Measurements from ENCODE around the gene MEGF6. TPM values are rescaled to one million over a fixed set of nuclear protein-coding genes. Genes with fewer than 3 reads are reported as not detected.

Gene MEGF6
- total RNA-seq, 4 donors from 2014 or later: 4.1 to 27.1 (median 11.4) TPM

GRCh38 chr1:3547055-3548005 is 64.0 kb downstream of the MEGF6 start:
- H3K36me3 ChIP-seq: no peaks in the 10 kb centered on the region
- intact Hi-C loops (cut with DNase I; ENCODE audit: low total_unique reads): no loop called here
- WGBS, 2 donors (ENCODE audit: low coverage in 1 of 2): 56% methylated on average over 23 of the region's 38 CpGs; no CpG with 5 or more reads in 1 of the 2 donors
- no peak for DNase-seq
- in situ Hi-C loops (cut with MboI; ENCODE audit: low pct_ligation_motif_present in 1 of 4, low pct_unique_long_range_greater_than_20kb in 1 of 4, low sequenced_read_pairs in 3 of 4): no loop called here
- no peaks in the 10 kb centered on the region for H3K9me3 ChIP-seq
- no peaks in the 10 kb centered on the region for H3K27me3 ChIP-seq
- H3K4me1 ChIP-seq: peaks cover 0 to 17% (median 0%) of the 10 kb centered on the region in 4 donors
- TF ChIP-seq CTCF (IDR thresholded peaks at IDR 0.05): no peak
- no peak for TF ChIP-seq POLR2A (IDR thresholded peaks at IDR 0.05)
- no peak for TF ChIP-seq EP300 (IDR thresholded peaks at IDR 0.05; ENCODE audit: low read depth)
- TF ChIP-seq POLR2AphosphoS5 (IDR thresholded peaks at IDR 0.05): no peak
- no peak overlapping the region for H3K4me3 ChIP-seq
- no peak overlapping the region for H3K27ac ChIP-seq

GRCh38 chr1:3546048-3546384 is 65.3 kb downstream of the MEGF6 start:
- Histone ChIP-seq H3K9me3 (no peaks in the 10 kb centered on the region), H3K4me1 (peaks cover 0 to 17% (median 0%) of the 10 kb centered on the region in 4 donors), H3K36me3 (no peaks in the 10 kb centered on the region), H3K27ac (no peak overlapping the region), H3K27me3 (no peaks in the 10 kb centered on the region), H3K4me3 (no peak overlapping the region)
- WGBS, 2 donors (ENCODE audit: low coverage in 1 of 2): 29 to 66% methylated on average over 1 to 4 of the region's 4 CpGs
- no peak for DNase-seq
- in situ Hi-C loops (cut with MboI; ENCODE audit: low pct_ligation_motif_present in 1 of 4, low pct_unique_long_range_greater_than_20kb in 1 of 4, low sequenced_read_pairs in 3 of 4) (no loop called here), intact Hi-C loops (cut with DNase I; ENCODE audit: low total_unique reads) (no loop called here)
- TF ChIP-seq EP300 (IDR thresholded peaks at IDR 0.05; ENCODE audit: low read depth) (no peak), POLR2A (IDR thresholded peaks at IDR 0.05) (no peak), CTCF (IDR thresholded peaks at IDR 0.05) (no peak), POLR2AphosphoS5 (IDR thresholded peaks at IDR 0.05) (no peak)

- Histone ChIP-seq H3K4me3 (no peak overlapping the region), H3K4me1 (peaks cover 0 to 17% (median 0%) of the 10 kb centered on the region in 4 donors), H3K36me3 (no peaks in the 10 kb centered on the region), H3K27me3 (no peaks in the 10 kb centered on the region), H3K27ac (no peak overlapping the region), H3K9me3 (no peaks in the 10 kb centered on the region)
- no peak for DNase-seq
- in situ Hi-C loops (cut with MboI; ENCODE audit: low pct_ligation_motif_present in 1 of 4, low pct_unique_long_range_greater_than_20kb in 1 of 4, low sequenced_read_pairs in 3 of 4) (no loop called here), intact Hi-C loops (cut with DNase I; ENCODE audit: low total_unique reads) (no loop called here)
- TF ChIP-seq POLR2A (IDR thresholded peaks at IDR 0.05) (no peak), EP300 (IDR thresholded peaks at IDR 0.05; ENCODE audit: low read depth) (no peak), CTCF (IDR thresholded peaks at IDR 0.05) (no peak)
- WGBS, 2 donors (ENCODE audit: low coverage in 1 of 2): 20 to 57% methylated on average over 1 to 21 of the region's 21 CpGs
Measured at GRCh38 chr1:3545363-3546047, 65.8 kb downstream of the MEGF6 start.
